NCI-H146 (cell line): Measurements from ENCODE around the gene AP1G2.
"Not testable (repeated sequence)": the region's sequence is repeated elsewhere in the genome, so short reads cannot be mapped to it uniquely, and the experiment has no call there.

ENCODE experiments used
- DNase-seq: peaks from one replicate; lab custom pipeline; 2025; lab: John Stamatoyannopoulos, UW

Gene AP1G2

DNA sequence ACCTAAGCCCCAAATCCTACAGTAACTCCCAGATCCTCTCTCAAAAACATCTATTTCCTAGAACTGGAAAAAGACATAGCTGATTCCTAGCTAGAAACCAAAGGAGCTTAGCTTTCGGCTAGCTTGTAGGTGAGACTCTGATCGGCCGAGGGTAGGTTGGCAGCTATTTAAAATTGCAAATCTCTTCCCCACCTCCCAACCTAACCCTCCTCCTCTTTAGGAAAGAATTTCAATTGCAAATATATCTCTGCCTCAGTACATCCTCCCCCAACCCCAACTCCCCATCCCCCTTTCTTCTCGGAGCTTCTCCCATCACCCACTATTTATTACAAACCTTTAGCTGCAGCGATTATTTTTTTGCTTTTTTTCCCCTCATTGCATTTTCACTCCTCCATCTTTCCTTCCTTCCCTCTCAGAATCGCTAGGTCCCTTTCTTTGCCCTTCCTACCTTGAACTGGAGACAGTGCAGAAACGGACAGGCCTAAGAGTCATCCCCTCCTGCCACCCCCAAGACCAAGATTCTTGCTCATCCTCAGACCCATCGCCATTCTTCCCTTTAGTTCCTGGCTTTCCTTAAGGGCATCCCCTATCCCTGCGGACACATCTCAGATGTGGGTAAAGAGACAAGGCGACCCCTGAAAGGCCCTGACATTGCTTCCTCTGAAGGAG is 29.4 kb downstream of the AP1G2 start:
- no peak for DNase-seq

DNA sequence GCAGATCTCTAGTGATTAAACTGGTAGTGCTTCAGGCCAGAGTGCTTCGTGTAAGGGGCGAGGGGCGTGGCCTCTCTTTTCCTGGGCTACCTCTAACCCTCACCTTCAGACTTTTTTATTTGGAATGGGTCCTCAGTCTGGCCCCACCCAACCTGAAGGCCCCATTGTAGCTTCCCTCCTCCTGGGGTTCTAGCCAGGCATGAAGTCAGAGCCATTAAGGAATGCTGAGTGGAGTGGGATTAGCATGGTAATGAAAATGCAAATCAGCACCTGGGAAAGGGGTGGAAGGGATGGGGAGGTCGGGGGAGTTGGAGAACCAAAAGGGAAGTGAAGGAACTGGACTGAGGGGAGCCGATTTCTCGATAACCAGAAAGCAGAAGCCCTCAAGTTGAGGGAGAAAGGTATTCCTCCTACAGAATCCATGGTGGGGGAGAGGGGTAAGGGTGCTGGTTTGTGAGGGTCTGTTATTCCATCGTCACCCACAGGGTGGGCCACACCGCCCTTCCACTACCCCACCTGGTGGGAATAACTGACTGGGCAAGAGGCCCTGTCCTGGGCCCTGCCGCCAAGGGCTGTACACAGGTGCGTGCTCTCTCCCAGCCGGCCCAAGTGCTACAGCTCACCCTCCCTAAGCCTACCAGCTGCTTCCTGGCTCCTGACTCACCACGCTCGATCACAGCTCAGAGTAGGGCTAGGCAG is 30.1 kb downstream of the AP1G2 start:
- DNase-seq: no peak

DNA sequence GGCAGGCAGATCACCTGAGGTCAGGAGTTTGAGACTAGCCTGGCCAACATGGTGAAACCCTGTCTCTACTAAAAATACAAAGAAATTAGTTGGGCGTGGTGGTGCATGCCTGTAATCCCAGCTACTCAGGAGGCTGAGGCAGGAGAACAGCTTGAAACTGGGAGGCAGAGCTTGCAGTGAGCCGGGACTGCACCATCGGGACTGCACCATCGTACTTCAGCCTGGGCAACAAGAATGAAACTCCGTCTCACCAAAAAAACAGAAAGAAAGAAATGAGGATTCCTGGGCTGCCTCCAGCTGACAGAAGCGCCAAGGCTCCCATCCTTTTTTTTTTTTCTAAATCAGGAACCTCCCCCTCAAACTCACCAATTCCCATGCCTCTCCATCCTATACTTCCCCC is 30.7 kb downstream of the AP1G2 start:
- not testable (repeated sequence) for DNase-seq

DNA sequence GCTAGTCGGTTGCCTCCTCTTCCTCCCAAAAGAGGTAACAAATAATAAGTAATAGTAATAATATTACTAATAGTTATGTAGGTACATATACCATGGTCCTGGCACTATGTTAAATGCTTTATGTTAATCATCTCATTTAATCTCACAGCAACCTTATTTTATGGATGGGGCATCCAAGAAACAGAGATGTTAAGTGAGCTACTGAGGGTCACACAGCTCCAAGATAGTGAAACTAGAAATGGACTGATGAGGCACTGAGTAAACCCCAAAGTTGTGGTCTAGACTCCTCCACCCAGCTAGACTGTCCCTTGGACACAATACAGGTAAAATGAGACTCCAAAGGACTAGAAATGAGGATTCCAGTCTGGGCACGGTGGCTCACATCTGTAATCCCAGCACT is 31.1 kb downstream of the AP1G2 start:
- no peak for DNase-seq

DNA sequence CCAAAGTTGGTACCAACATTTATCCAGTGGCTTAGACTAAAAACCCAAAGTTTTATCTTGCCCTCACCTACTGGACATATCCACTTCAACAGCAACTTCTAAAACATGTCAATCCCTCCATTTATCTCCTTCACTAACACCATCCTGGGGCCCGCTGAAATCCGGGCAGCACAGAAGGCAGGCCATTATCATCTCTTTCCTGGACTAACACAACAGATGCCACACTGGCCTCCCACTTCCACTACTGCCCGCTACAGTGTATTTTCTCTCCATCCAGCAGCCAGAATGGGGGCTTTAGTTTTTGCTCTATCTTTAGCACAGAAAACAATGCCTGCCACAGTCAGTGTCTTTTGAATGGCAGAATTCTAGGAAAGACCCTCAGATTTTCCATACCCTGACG is 31.6 kb downstream of the AP1G2 start:
- no peak for DNase-seq

DNA sequence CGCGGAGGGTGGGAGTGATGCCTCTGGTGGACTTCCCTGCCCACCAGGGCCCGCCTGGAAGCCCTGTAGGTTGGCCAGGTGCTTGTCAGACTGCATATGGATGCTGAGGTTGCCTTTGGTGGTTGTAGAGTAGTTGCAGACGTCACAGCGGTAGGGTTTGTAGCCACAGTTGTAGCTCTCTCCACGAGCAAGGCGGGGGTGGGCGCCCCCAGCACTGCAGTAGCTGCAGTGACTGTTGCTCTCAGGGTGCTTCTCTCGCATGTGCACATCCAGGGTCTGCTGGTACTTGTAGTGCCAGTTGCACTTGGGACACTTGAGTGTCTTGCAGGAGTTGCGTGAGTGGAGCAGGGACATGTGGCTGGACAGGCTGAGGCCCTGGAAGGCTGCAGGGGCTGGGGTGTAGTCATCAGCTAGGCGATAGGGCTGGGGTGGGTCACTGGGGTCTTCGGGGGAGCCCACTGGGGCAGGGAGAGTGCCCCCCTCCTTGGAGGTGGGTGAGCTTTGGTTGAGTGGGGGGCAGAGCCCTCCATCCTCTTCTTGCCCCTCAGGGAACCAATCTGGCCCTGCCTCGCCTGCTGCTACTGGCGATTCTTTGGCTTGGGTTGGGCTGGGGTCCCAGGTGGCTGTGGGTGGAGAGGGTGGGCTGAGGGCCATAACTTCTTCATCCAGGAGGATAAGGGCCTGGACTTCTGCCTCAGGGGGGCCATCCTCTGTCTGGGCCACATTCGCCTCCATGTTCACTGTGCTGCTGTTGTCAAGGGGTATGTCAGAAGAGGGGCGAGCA is 33.7 kb downstream of the AP1G2 start:
- no peak for DNase-seq

DNA sequence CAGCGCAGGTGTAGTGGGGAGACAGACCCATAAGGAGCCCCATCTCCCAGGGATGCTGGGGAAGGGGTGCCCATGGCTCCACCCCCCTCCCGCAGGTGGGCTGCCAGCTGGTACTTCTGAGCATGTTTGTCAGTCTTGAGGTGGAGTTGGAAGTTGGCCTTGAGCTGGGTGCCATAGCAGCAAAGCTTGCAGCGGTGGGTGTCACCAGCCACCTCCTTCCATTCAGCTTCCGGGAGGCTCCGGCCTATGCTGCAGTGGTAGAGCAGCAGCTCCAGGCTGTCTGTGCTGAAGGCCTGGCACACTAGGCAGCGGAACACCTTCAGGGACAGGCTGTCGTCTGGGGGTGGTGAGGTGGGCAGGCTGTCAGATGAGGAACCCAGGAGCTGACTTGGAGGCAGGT is 34.9 kb downstream of the AP1G2 start:
- DNase-seq: no peak

DNA sequence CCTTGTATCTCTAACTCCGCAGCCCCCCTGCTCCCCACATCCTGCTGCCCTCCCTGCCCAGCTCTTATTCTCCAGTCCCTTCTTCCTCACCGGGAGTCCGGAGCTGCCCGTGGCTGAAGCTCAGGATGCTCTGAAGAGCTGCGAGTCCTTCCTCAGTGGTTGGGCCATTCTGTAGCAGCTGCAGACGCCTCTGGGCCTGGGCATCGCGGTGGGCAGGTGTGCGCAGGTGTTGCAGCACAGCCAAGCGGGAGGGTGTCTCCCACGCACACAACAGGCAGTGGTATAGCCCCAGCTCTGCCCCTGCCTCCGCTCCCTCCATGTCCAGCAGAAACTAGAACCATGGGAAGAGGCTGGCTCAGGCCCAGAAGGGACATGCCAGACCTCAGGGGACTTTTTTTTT is 36.2 kb downstream of the AP1G2 start:
- DNase-seq: no peak

DNA sequence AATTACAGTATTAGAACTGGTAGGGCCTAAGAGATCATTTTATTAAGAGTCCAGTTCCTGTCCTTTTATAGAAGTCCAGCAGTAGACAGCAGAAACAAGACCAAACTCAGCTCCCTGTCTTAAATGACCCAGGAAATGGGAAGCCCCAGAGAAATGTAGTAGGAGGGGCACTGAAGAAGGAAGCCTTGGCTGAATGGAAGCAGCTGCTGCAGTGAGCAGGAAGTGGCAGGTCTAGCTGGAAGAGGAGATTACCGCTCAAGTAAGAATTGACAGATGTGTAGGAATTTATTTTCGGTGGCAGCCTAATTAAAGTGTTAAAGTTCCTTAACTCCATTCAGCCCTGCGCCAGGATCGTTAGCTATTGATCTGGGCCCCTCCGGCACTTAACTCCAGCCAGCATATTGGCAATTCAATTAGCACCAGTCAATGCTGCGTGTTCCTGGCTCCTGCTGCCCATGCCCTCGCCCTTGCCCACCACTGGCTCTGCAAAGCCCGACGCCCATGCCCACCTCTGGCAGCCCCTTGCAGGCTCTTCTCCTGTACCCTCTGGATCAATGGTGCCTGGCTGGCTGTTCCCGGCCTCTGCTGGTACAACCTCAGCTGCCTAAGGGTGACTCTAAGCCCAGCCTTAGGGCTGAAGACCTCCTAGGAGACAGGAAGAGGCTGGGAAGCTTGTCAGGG is 37.1 kb downstream of the AP1G2 start:
- no peak for DNase-seq

DNA sequence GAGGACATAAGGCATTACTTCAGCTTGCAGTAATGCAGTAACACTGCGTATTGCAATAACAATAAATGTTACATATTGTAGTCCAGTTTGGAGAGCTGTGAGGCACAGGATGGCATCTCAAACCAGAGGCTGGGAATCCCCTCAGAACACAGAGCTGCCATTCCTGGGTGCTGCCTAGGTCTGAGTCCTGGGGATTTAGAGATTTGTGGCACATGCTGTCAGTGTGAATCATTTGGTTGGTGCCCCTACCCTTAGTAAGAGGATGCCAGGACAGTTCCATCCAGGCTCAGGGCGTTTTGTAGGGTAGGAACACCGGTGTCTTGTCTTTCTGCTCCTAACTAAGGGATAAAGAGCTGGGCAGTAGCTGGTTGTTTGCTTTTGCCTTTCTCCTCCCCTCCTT is 38.6 kb downstream of the AP1G2 start:
- DNase-seq: no peak

DNA sequence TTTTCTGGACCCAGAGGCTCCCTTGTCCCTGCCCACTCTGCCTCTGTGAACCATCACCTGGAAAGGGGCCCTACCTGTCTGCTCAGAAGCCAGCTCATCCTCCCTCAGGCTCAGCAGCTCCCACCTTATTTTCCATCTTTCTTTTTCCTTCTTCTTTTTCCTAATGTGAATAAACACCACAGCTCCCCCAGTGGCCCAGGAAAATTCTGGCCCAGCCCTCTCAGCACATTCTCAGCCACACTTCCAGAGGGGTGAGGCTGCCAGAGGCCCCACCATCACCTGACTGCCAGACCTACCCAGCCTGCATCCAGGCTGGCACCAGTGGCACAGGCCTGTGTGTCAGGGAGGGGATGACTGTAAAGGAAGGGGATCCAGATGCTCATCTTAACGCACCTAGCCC is 39.0 kb downstream of the AP1G2 start:
- no peak for DNase-seq

DNA sequence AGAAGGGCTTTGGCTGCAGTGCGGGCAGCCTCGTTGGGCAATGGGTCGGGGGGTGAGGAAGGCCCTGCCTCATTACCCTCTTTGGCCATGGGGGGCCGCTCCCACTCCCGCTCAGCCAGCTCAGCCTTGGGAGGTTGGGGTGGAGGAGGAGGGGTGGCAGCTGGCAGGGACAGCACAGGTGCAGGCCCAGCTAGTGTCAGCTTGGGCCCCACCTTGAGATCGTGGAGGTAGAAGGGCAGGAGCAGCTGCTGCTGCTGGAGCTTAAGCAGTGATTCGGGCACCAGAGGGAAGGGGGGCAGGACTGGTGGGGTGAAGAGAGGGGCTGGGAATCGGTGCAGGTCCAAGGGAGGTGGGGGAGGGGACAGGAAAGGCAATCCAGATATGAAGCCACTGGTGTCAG is 42.0 kb downstream of the AP1G2 start:
- DNase-seq: no peak

DNA sequence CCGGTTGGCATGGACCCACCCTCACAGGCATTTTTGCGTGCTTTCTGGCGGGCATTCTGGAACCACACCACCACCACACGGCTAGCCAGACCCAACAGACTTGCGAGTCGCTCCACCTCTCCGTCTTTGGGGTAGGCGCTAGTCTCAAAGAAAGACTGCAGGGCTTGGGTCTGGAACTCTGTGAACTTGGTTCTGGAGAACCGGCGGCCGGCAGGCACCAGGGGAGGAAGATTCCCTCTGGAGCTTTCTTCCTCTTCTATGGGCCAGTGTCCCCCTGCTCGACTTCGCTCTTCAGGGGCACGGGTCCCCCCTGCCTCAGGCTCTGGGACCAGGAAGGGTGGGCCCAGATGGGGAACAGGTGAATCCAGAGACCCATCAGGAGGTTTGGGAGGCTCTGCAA is 42.6 kb downstream of the AP1G2 start:
- no peak for DNase-seq

DNA sequence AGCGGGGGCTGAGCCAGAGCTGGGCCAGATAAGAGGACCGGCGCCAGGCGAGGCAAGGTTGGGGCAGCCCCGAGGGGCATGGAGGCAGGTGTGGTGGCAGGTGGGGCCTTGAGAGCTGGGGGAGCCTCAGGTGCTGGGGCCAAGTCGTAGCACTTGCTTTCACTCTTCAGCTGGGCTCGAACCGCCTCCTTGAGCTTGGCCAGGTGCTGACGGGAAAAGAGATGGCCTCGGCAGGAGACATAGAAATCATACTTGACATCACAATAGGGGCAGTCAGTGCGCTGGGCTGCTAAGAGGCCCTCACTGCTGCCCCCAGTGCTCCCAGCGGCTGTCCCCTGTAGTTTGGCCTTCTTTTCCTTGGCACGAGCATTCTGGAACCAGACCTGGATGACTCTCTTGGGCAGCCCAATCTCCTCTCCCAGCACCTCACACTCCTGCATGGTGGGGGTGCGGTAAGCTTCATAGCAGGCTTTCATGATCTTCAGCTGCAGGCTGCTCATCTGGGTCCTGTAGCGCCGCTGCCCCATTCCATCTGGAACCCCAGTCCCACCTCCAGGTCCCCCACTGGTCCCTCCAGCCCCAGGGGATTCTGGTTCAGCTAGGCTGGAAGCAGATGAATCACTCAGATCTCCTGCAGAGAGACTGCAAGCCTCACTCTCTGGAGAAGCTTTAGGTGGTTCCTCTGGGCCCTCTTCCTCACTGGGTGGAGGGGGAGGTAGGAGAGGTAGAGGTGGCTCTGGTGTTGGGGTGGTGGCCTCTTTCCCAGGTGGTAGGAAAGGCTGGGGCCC is 44.2 kb downstream of the AP1G2 start:
- DNase-seq: no peak

DNA sequence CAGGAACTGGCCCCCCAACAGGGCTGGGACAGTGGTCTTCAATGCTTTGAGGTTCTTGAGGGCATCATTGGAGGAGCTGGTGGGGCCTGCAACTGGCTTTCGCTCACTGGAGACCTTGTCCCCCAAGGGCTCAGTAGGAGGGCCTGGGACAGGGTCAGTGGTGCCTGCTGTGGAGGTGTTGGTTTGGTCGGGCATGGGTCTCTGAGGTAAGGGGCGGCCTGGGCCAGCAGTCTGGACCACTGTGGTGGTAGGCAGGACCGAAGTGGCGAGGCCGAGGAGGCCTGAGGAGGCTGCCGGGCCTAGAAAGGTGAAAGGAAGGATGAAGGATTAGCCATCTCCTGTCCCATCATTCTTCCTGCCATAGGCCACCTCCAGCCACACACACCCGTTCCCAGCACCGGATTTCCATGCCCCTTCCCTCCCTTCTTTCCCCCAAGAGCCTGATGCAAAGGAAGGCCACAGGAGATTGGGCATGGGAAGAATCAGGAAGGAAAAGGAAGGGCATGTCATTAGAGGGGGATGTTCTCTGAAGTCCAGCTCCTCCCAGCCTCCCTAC is 44.9 kb downstream of the AP1G2 start:
- DNase-seq: no peak

DNA sequence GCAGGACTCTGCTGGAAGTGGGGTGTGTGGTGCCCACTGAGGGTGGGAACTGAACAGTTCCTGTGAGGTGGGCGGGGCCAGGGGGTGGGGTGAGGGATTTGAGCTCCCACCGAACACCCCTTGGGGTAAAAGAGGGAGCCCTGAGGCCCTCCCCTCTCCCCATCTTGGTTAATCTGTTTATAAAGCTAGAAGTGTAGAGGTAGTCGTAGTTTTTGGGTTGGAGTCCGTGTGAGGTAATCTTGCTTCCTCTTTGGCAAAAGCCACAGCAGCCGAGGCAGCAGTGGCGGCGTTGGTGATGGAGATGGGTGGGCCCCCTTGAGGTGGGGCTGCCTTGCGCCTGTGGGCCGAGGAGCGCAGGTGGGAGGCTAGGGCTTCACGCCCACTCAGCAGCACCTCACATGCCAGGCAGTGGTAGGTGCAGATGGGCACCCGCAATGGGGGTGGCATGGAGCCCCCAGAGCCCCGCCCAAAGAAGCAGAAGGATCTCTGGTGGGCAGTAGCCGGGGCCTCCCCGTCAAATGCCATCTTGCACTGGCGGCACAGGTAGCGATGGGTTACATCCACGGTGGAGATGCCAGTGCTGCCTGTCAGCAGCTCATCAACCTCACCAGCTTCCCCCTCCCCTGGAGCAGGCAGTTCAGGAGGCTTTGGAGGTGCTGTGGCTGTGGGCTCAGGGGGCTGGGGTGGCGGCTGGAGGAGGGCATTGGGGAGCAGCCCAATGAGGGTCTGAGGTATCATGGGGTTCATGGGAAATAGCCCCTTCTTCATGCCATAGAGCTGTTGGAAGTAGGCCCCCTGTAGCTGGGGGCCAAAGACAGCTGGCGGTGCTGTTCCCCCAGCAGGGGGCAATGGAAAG is 45.6 kb downstream of the AP1G2 start:
- no peak for DNase-seq

DNA sequence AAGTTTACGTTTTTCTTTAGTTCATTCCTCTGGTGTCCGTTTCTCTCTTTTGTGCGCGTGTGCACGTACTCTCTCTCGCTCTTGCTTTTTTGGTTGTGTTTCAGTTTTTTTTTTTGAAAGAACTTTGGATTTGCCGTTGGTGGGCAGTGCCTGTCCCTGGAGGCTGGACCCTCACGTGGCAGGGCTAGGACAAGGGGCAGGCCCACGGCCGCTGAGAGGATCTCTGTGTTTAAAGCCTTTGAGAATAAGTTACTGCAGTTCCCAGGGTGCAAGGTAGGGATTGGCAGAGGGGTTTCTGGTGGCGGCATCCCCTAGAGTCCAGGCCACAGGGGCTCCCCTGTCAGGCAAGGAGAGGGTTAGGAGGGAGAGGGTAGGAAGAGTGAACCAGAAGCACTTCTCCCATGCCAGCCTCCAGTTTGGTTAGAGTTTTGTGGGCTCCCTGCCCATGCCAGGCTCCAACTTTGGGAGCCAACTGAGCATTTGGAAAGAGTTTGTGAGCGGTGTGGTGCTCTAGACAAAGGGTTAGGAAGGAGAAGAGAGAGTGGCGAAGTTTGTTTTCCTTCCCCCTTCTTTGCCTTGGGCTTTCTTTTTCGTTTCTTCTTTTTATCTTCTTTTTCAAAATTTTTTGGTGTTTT is 46.6 kb downstream of the AP1G2 start:
- DNase-seq: no peak

DNA sequence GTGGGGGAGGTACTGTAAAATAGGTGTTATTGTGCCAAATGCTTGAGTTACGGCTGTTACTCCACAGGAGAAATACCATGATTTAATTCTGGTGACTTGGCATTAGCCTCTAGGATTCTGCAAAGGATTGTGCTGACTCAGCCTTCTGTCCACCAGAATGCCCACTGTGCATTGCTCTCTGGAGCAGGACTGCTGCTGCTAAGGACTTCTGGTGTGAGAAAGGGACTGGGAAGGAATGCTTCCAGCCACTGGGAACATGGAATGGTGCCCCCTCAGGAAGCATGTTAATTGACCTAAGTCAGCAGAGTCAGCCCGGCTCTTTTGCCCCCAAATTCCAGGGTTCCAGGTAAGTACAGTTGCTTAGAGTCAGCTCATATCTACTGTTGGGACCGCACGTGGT is 48.9 kb downstream of the AP1G2 start:
- no peak for DNase-seq

DNA sequence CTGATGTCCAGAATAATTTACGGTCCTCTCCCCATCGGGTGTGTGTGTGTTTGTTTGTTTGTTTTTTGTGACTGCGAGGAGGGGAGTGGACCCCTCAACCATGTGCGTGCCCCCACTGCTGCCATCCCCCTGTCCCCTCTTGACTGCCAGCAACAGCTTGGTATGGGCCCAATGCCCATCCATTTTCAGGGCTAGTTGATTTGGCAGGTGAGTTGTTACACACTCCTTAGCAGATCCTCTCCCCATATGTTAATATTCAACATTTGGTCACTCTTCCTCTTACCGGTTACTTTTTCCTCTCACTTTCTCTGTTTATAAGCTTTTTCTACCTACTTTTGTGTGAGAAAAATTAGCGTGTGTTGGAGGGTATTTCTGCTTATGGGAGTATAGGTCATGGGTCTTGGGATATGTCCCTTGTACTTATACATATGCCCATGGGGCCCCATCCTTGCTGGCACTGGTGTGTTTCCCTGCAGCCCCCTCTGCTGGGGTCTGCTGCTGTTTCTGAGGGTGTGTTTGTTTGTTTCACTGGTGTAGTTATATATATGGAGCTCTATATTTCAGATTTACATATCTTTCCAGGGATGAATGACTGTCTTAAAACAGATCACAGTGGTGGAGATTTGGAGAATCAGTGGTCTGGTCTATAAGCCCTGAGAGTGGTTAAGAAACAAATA is 49.8 kb downstream of the AP1G2 start:
- no peak for DNase-seq

DNA sequence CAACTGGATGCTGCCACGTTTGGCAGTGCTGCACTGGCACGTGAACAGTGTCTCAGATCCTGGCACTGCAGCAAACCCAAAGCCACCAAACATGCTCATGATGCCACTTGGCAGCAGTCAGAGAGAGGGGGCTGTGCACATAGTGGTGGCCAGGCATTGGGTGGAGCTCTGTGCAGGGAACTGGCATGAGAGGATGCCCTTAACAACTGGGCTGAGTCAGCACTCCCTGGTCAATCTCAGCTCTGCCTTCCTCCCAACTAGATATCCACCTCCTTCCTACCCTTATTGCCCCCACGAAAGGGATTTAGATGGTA is 53.0 kb downstream of the AP1G2 start:
- no peak for DNase-seq
